ENCODE results near the gene TCOF1.

The TCOF1 gene

GRCh38 chr5:150349681-150350275 is 7.7 kb upstream of the TCOF1 start:
- DNase-seq (ENCODE audit: low read depth, low spot score): no peak

- DNase-seq (ENCODE audit: low read depth, low spot score): no peak
Measured at GRCh38 chr5:150350524-150351344, 6.8 kb upstream of the TCOF1 start.

- DNase-seq (ENCODE audit: low read depth, low spot score): no peak
Measured at GRCh38 chr5:150352244-150353031, 5.1 kb upstream of the TCOF1 start.

- no peak for DNase-seq (ENCODE audit: low read depth, low spot score)
Measured at GRCh38 chr5:150353032-150353675, 4.3 kb upstream of the TCOF1 start.

- DNase-seq (ENCODE audit: low read depth, low spot score): no peak
Measured at GRCh38 chr5:150355791-150356190, 1.7 kb upstream of the TCOF1 start.

GRCh38 chr5:150356575-150357294 is 762 bp upstream of the TCOF1 start:
- no peak for DNase-seq (ENCODE audit: low read depth, low spot score)

GRCh38 chr5:150358261-150359095 is 981 bp downstream of the TCOF1 start:
- no peak for DNase-seq (ENCODE audit: low read depth, low spot score)

GRCh38 chr5:150361301-150361700 is 3.8 kb downstream of the TCOF1 start:
- DNase-seq (ENCODE audit: low read depth, low spot score): no peak

GRCh38 chr5:150363185-150363584 is 5.7 kb downstream of the TCOF1 start:
- no peak for DNase-seq (ENCODE audit: low read depth, low spot score)

GRCh38 chr5:150364004-150364403 is 6.5 kb downstream of the TCOF1 start:
- no peak for DNase-seq (ENCODE audit: low read depth, low spot score)

- no peak for DNase-seq (ENCODE audit: low read depth, low spot score)
Measured at GRCh38 chr5:150368526-150368925, 11.0 kb downstream of the TCOF1 start.

- no peak for DNase-seq (ENCODE audit: low read depth, low spot score)
Measured at GRCh38 chr5:150372639-150373038, 15.1 kb downstream of the TCOF1 start.

- DNase-seq (ENCODE audit: low read depth, low spot score): no peak
Measured at GRCh38 chr5:150374651-150375050, 17.2 kb downstream of the TCOF1 start.

GRCh38 chr5:150376799-150377771 is 19.6 kb downstream of the TCOF1 start:
- no peak for DNase-seq (ENCODE audit: low read depth, low spot score)

GRCh38 chr5:150377964-150378694 is 20.6 kb downstream of the TCOF1 start:
- no peak for DNase-seq (ENCODE audit: low read depth, low spot score)

- no peak for DNase-seq (ENCODE audit: low read depth, low spot score)
Measured at GRCh38 chr5:150384701-150385100, 27.2 kb downstream of the TCOF1 start.

- DNase-seq (ENCODE audit: low read depth, low spot score): no peak
Measured at GRCh38 chr5:150386024-150386855, 28.7 kb downstream of the TCOF1 start.

Data from activated CD4-positive, CD25-positive, alpha-beta regulatory T cell treated with anti-CD3 and anti-CD28 coated beads, Interleukin-2, amount 50 U/mL, for 16 hours (primary cell).